ENCODE data around the gene CHCHD6. TPM values are rescaled to one million over a fixed set of nuclear protein-coding genes. Genes with fewer than 3 reads are reported as not detected.

CHCHD6 gene
- total RNA-seq, 2 donors from 2014 or later, result 8.7 to 9.9 TPM

DNA sequence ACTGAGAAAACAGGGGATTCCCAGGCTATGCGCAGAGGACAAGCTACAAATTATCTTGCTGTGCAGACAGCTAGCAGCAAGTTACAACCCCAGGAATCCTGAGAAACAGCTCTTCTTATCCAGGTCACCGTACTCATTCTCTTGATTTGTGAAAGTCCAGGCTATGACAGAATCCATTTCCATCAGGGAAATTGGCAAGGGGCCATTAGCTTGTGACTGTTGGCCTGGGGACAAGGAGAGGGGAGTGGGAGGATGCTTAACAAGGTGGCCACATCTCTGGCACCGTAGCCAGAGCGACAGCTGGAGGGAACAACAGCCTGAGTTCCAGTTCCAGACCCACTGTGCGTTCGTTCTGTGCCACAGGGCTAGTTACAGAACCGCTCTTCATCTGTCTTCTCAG, 233.9 kb downstream of the CHCHD6 start:
- Mint-ChIP-seq H3K36me3 (ENCODE audit: low read depth) (no peaks in the 10 kb centered on the region), H3K27ac (no peak overlapping the region), H3K9me3 (no peaks in the 10 kb centered on the region), H3K4me3 (no peak overlapping the region), H3K27me3 (no peaks in the 10 kb centered on the region), H3K4me1 (no peaks in the 10 kb centered on the region)
- no peak for ATAC-seq (replicated peaks)

- no peaks in the 10 kb centered on the region for H3K27me3 Mint-ChIP-seq
- no peaks in the 10 kb centered on the region for H3K4me1 Mint-ChIP-seq
- no peak overlapping the region for H3K27ac Mint-ChIP-seq
- H3K4me3 Mint-ChIP-seq, result no peak overlapping the region
- no peaks in the 10 kb centered on the region for H3K36me3 Mint-ChIP-seq (ENCODE audit: low read depth)
- no peaks in the 10 kb centered on the region for H3K9me3 Mint-ChIP-seq
- no peak for ATAC-seq (replicated peaks)
These were observed 234.7 kb downstream of the CHCHD6 start for GRCh38 chr3:126938520-126939337.

- ATAC-seq (replicated peaks), result no peak
- H3K9me3 Mint-ChIP-seq, result no peaks in the 10 kb centered on the region
- H3K4me3 Mint-ChIP-seq, result no peak overlapping the region
- H3K4me1 Mint-ChIP-seq, result peaks cover 1% of the 10 kb centered on the region
- H3K36me3 Mint-ChIP-seq (ENCODE audit: low read depth), result no peaks in the 10 kb centered on the region
- no peak overlapping the region for H3K27ac Mint-ChIP-seq
- no peaks in the 10 kb centered on the region for H3K27me3 Mint-ChIP-seq
These were observed 235.3 kb downstream of the CHCHD6 start for GRCh38 chr3:126939338-126939718.

DNA sequence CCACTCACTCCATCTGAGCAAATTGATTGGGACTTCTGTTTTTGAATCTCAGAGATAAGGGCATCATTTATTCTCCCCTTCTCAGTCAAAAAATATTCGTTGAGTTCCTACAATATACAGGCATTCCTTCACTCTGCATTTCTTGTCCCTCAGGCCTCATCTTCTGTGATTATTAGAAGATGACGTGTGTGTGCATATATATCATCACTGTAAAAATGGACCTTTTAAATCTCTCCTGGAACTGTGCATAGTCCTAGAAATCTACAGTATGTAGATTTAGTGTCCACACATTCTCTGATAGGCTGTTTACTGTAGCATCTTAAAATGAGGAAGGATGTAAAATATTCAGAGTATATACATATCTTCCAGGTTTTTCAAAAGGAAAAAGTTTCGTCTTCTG, 235.7 kb downstream of the CHCHD6 start:
- Mint-ChIP-seq H3K36me3 (ENCODE audit: low read depth) (no peaks in the 10 kb centered on the region), H3K27me3 (no peaks in the 10 kb centered on the region), H3K9me3 (no peaks in the 10 kb centered on the region), H3K4me3 (no peak overlapping the region), H3K4me1 (peaks cover 5% of the 10 kb centered on the region), H3K27ac (no peak overlapping the region)
- no peak for ATAC-seq (replicated peaks)

DNA sequence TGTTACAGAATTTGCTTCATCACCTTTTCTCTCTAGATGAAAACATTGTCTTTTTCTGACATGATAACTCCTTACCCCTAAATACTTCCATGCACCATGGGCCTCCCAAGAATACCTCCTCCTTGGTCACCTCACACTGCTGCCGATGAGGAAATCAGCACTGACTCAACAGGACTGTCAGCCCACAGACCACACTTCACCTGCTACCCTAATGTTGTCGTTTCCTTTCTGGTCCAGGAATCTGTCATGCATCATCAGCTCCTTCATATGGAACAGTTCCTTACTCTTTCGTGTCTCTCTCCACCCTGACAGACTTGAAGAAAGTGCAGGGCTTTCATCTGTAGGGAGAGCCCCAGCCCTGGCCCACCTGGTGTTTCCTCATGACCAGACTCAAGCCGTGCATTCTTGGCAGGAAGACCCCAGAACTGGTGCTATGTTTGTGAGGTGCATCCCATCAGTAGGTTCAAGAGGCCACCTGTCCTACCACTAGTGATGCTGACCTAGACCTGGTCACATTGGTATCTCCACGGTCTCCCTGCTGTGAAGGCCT, 237.8 kb downstream of the CHCHD6 start:
- Mint-ChIP-seq H3K9me3 (no peaks in the 10 kb centered on the region), H3K27ac (no peak overlapping the region), H3K4me3 (no peak overlapping the region), H3K27me3 (no peaks in the 10 kb centered on the region), H3K36me3 (ENCODE audit: low read depth) (no peaks in the 10 kb centered on the region), H3K4me1 (peaks cover 7% of the 10 kb centered on the region)
- no peak for ATAC-seq (replicated peaks)

DNA sequence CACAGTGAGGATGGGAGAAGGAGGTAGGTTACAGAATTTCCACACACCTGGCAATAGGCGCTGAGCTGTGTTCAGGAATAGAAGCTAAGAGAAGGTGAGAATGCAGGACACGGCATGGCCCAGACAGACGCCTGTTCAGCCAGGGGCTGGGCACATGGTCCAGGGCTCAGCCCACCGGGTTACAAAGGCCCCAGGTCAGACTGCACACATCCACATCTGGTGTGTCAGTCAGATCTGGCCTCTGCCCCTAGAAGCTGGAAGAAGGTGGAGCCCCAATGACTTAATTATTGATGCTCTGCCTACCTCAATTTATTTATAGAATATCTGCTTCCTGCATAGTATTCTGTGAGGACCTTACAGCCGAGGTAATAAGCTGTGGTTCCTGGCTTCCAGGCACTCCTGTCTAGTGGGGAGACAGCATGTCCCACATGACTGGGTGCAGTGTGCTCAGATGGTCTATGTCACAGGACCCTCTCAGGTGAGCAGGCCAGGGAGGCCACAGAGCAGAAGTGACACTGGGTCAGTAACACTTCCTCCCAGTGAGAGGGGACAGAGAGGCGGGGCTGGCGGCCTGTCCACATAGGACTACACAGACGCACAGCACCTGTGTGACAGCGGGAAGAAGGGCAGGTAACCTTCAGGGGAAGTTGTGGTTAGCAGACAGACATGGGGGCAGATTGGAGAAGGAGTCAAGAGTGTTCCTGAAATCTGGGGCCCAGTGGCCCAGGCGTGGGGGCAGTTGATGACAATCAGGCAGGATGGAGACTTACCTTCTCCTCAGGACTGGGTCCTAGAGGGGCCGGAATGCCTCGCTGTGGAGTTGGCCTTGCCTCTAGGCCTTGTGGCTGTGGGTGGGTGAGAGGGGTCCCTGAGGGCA, 240.3 kb downstream of the CHCHD6 start:
- no peaks in the 10 kb centered on the region for H3K9me3 Mint-ChIP-seq
- peak overlapping the region; percentile 29 for H3K27ac Mint-ChIP-seq
- peaks cover 7% of the 10 kb centered on the region for H3K4me1 Mint-ChIP-seq
- no peaks in the 10 kb centered on the region for H3K27me3 Mint-ChIP-seq
- H3K4me3 Mint-ChIP-seq, result no peak overlapping the region
- no peaks in the 10 kb centered on the region for H3K36me3 Mint-ChIP-seq (ENCODE audit: low read depth)
- ATAC-seq (replicated peaks), result no peak

DNA sequence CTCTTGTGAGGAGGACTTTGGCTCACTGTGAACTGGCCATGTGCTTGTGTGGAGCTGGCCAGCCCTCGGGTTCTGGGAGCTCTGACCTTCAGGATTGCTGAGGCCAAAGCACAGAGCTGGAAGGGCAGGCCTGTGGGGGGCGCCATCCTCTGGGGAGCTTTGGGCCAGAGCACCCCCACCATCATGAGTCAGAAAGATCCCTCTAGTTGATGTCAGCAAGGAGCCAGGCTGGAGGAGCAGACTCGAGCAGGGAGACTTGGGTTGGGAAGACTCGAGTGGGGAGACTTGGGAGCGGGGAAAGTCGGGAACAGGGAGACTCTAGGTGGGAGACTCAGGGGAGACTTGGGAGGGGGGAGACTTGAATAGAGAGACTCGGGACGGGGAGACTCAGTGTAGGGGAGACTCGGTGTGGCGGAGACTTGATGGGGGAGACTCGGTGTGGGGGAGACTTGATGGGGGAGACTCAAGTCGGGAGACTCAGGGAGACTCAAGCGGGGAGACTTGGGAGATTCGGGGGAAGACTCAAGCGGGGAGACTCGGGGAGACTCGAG, 241.2 kb downstream of the CHCHD6 start:
- Mint-ChIP-seq H3K4me1 (peaks cover 7% of the 10 kb centered on the region), H3K27ac (no peak overlapping the region), H3K9me3 (no peaks in the 10 kb centered on the region), H3K27me3 (no peaks in the 10 kb centered on the region), H3K36me3 (ENCODE audit: low read depth) (no peaks in the 10 kb centered on the region), H3K4me3 (no peak overlapping the region)
- no peak for ATAC-seq (replicated peaks)

DNA sequence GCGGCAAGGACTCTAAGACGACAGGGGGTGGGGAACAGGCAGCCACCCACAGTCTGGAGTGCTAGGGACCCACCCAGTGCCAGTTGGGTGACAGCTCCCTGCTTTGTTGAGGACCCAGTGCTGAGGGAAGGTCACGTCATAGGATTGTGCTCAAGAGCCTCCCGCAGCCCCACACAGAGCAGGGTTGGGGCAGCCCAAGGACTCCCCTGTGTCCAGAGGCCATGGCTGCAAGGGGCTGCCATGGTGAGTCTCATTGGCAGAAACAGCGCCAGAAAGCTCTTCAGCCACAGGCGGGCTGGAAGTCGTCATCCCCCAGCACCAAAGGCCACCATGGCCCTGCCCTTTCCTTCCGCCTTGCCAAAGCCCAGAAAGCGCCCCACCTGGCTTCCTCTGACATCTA, 241.9 kb downstream of the CHCHD6 start:
- Mint-ChIP-seq H3K27ac (no peak overlapping the region), H3K27me3 (no peaks in the 10 kb centered on the region), H3K4me1 (peaks cover 7% of the 10 kb centered on the region), H3K36me3 (ENCODE audit: low read depth) (no peaks in the 10 kb centered on the region), H3K9me3 (no peaks in the 10 kb centered on the region), H3K4me3 (no peak overlapping the region)
- no peak for ATAC-seq (replicated peaks)

DNA sequence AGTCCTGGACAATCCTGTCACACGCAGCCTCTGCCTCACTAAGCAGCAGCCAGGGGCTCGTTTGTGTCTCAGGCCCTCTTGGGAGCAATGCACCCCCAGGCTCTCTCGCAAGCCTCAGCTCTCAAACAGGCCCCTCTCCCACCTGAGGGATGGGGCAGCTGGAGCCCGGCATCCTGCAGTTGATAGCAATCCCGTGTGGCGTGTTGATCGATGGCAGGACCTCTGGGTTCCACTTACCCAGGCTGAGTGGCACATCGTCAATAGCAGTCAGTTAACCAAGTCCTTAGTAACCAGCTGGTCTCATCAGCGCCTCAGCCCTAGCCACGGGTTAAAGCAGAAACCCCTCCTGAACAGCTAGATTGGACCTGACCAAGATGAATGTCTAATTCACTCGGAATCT, 242.4 kb downstream of the CHCHD6 start:
- H3K27me3 Mint-ChIP-seq, result no peaks in the 10 kb centered on the region
- H3K36me3 Mint-ChIP-seq (ENCODE audit: low read depth), result no peaks in the 10 kb centered on the region
- no peak overlapping the region for H3K4me3 Mint-ChIP-seq
- no peak overlapping the region for H3K27ac Mint-ChIP-seq
- no peaks in the 10 kb centered on the region for H3K9me3 Mint-ChIP-seq
- no peak for ATAC-seq (replicated peaks)
- peaks cover 7% of the 10 kb centered on the region for H3K4me1 Mint-ChIP-seq

GRCh38 chr3:126947429-126947828, 243.4 kb downstream of the CHCHD6 start:
- Mint-ChIP-seq H3K4me3 (no peak overlapping the region), H3K4me1 (peaks cover 7% of the 10 kb centered on the region), H3K9me3 (no peaks in the 10 kb centered on the region), H3K27me3 (no peaks in the 10 kb centered on the region), H3K36me3 (ENCODE audit: low read depth) (no peaks in the 10 kb centered on the region), H3K27ac (no peak overlapping the region)
- no peak for ATAC-seq (replicated peaks)

GRCh38 chr3:126948980-126949535, 245.0 kb downstream of the CHCHD6 start:
- no peaks in the 10 kb centered on the region for H3K27me3 Mint-ChIP-seq
- H3K27ac Mint-ChIP-seq, result no peak overlapping the region
- no peak overlapping the region for H3K4me3 Mint-ChIP-seq
- ATAC-seq (replicated peaks), result no peak
- peaks cover 7% of the 10 kb centered on the region for H3K4me1 Mint-ChIP-seq
- no peaks in the 10 kb centered on the region for H3K9me3 Mint-ChIP-seq
- no peaks in the 10 kb centered on the region for H3K36me3 Mint-ChIP-seq (ENCODE audit: low read depth)

GRCh38 chr3:126951561-126951960, 247.5 kb downstream of the CHCHD6 start:
- Mint-ChIP-seq H3K27me3 (no peaks in the 10 kb centered on the region), H3K4me3 (no peak overlapping the region), H3K4me1 (no peaks in the 10 kb centered on the region), H3K36me3 (ENCODE audit: low read depth) (no peaks in the 10 kb centered on the region), H3K27ac (no peak overlapping the region), H3K9me3 (no peaks in the 10 kb centered on the region)
- no peak for ATAC-seq (replicated peaks)

DNA sequence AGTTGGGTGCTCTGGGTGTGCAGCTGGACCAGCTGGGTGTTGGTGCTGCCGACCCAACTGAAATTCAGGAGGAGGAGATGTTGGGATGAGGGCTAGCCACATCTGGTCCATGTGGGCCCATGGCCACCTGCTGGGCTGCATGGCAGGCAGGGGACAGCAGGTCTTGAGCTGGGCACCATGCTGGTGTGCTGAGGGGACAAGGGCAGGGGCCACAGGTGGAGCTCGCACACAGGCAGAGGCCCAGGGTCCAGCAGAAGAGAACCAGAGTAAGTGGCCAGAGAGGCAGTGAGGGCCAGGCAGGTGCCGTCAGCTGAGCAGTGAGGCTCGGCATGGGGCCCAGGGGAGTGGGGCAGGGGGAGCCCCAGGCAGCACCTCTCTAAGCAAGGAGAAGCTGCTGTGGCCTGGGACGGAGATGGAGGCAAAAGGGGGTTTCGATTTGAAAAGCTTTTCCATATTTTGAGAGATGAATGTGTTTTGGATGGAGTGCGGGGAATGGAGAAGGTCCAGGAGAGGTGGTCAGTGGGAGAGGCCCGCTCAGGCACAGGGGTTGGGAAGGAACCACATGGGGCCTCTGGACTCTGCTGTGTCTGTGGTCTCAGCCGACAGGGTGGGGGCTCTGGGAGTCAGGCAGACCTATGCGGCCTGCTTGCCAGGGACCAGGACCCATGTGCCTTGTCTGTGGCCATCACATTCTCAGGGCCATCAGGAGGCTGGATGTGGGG, 248.4 kb downstream of the CHCHD6 start:
- H3K4me1 Mint-ChIP-seq, result no peaks in the 10 kb centered on the region
- H3K27me3 Mint-ChIP-seq, result no peaks in the 10 kb centered on the region
- ATAC-seq (replicated peaks), result no peak
- H3K9me3 Mint-ChIP-seq, result no peaks in the 10 kb centered on the region
- H3K27ac Mint-ChIP-seq, result no peak overlapping the region
- H3K4me3 Mint-ChIP-seq, result no peak overlapping the region
- H3K36me3 Mint-ChIP-seq (ENCODE audit: low read depth), result no peaks in the 10 kb centered on the region

All from activated T-helper 17 cell treated with anti-CD3 and anti-CD28 coated beads, Interleukin-2, amount 50 U/mL, for 72 hours (primary cell).